ENCODE data around the gene JAKMIP1. TPM values are rescaled to one million over a fixed set of nuclear protein-coding genes. Genes with fewer than 3 reads are reported as not detected.

JAKMIP1 gene
- total RNA-seq, 1 donor = not detected

DNA sequence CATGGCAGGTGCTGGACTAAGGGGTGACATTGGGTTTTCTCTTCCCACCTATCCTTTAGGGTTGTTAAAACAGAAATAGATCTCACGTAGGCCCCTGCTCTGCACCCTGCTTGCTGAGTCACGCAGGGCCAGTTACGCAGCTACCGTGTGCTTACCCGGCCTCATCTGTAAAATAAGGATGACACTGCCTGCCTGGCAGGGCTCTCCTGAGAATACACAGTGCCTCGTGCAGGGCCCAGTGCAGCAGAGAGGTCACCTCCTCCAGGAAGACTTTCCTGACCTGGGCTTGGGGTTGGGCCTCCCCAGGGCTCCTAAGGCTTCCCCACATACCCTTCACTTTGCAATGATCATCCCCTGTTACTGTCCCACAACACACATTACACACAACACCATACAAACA, 33.6 kb upstream of the JAKMIP1 start:
- no peak for DNase-seq (ENCODE audit: low read depth)
- H3K4me3 ChIP-seq (ENCODE audit: low read depth, low read length) = no peak overlapping the region
- TF ChIP-seq CTCF (IDR thresholded peaks at IDR 0.05; ENCODE audit: insufficient read depth, low read depth, low read length) = no peak

DNA sequence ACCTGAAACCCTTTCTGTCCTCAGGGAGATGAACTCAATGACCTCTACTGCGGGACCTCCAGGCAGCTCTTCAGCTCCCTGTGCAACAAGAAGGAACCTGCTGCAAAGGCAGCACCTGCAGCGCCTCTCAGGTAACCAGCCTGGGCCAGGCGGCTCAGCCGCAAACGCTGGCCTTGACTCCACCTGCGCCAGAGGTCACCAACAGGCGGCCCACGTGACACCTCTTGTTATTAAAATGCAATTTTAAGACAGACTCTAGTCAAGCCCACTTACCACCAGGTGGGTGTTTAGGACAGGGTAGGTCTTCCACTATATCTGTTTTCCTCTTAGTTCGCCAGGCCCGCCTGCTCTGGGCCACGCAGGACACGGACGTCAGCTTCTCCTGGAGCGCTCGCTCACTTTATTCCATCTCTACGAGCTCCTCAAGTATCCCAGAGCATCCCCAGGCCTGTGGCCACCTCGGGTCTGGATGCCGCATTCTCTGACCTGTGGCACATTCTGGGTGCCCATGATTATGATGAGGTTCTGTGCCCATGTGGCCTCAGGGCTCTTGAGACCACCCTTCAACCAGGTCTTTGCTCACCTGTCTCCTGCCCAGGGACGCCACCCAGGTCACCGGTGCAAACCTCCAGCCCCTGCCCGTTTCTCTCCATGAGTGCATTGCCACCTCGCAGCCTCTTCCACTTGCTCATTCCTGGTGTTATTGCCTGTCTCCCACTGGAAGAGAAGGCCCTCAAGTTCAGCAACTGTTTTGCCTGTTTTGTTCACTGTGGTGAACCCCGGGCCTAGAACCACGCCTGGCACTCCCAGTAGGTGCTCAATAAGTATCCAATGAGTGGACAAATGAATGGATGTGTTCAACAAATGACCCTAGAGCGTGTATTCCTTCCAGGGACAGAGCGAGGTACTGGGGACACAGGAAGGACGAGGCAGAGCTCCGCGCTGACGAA, 32.8 kb upstream of the JAKMIP1 start:
- no peak for DNase-seq (ENCODE audit: low read depth)
- no peak overlapping the region for H3K4me3 ChIP-seq (ENCODE audit: low read depth, low read length)
- TF ChIP-seq CTCF (IDR thresholded peaks at IDR 0.05; ENCODE audit: insufficient read depth, low read depth, low read length) = no peak

GRCh38 chr4:6231663-6232165, 31.4 kb upstream of the JAKMIP1 start:
- no peak for TF ChIP-seq CTCF (IDR thresholded peaks at IDR 0.05; ENCODE audit: insufficient read depth, low read depth, low read length)
- no peak overlapping the region for H3K4me3 ChIP-seq (ENCODE audit: low read depth, low read length)
- DNase-seq (ENCODE audit: low read depth) = no peak

DNA sequence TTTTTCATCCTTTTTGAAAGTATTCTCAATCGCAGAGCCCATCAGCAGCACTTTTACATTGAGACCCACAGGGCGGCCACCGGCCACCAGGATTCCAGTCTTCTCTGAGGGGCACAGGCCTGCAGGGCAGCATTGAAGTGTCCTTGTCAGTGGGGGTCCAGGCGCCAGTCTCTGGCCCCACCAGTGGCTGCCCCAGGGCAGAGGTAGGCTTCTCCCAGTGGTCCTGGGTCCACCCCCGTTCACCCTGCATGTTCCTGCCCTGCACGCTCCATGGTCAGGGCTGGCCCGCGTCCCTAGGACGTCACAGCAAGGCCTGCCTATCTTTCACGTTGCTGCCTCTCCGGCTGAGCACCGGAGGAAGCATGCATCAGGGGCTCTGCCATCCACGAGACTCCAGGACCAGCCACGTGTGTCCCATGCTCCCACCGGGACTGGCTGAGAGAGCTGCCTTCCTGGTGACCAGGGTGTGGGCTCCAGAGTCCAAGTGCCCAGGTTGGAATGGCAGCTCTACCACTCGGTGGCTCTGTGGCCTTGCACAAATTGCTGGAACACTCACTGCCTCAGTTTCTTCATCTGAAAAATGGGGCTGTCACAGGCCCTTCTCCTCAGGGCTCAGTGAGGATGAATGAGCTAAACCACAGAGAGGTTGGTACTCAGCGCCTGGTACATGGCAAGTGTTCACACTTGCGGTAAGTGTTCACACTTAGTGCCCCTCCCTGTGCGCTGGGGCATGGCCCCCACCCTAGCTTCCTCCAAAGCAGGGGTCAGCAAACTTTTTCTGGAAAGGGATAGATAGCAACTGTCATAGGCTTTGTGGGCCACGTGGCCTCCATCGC, 30.7 kb upstream of the JAKMIP1 start:
- TF ChIP-seq CTCF (IDR thresholded peaks at IDR 0.05; ENCODE audit: insufficient read depth, low read depth, low read length) = no peak
- DNase-seq (ENCODE audit: low read depth) = no peak
- H3K4me3 ChIP-seq (ENCODE audit: low read depth, low read length) = no peak overlapping the region

- no peak for TF ChIP-seq CTCF (IDR thresholded peaks at IDR 0.05; ENCODE audit: insufficient read depth, low read depth, low read length)
- H3K4me3 ChIP-seq (ENCODE audit: low read depth, low read length) = no peak overlapping the region
- no peak for DNase-seq (ENCODE audit: low read depth)
These were observed 30.1 kb upstream of the JAKMIP1 start for GRCh38 chr4:6230502-6230785.

DNA sequence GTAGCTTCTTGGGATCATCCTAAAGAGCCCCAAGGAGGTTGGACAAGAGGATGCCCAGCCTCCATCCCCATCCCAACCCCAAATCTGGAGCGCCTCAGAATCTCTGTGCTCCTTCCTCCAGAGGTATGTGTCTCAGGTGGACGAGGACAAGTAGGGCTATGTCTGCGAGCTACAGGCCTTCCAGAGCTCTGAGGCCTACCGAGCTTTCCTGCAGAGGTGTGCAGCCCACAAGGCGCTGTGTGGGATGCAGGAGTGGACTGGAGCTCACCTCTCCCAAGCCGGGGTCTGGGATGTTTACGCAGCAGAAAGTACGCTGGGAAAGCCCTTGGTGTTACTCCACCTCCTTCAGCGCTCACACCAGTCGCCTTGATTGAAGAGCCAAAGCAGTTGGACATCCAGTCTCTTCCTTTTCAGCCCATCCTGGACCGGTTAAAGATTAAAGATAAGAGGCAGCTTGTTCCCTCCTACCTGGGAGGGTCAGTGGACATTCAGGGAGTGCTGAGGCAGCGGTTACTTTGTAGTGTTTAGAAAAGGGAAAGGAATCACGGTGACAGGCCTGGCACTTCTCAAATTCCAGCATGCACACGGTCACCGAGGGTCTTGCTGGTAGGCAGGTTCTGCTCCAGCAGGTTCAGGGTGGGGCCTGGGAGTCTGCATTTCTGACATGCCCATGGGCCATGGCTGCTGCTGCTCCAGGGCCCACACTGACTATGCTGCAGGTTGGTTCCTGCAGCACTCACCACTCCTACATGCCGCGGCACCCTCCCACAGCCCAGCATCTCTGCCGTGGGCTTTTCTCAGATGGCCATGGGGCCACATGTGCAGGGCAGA, 29.5 kb upstream of the JAKMIP1 start:
- H3K4me3 ChIP-seq (ENCODE audit: low read depth, low read length) = no peak overlapping the region
- DNase-seq (ENCODE audit: low read depth) = no peak
- no peak for TF ChIP-seq CTCF (IDR thresholded peaks at IDR 0.05; ENCODE audit: insufficient read depth, low read depth, low read length)
